ENCODE data around the gene KCNH1.

DNA sequence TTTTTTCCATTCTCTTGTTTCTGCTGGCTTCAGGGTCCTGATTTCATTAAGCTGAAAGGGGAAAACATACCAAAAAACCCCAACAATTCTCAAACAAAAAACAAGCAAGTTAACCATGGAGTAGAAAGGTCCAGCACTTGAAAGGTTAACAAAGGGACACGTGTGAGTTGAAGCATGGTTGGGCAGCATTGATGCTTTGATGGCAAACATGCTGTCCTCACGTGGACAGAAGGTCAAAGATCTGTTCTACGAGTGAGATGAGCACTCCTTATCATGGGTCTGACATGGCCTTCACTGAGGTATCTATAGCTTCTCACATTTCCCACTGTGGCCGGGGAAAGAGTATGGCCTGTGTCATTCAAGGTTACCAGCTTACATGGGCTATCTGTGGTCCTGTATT, 410.3 kb downstream of the KCNH1 start:
- TF ChIP-seq CTCF (conservative IDR thresholded peaks at IDR 0.05) (no peak), ZFX (IDR thresholded peaks at IDR 0.05) (no peak)
